Neural cell (in vitro differentiated cells): ENCODE results near the gene SYT7.

ENCODE experiments used
- CTCF ChIP-seq: fragments of 450-650 bp; IDR thresholded peaks from 2 replicates; pipeline ENCODE4 v1.5.1; 2014; ENCODE audit warnings: antibody characterized with exemption, mild to moderate bottlenecking, moderate library complexity; ENCODE audit not compliant: poor library complexity, severe bottlenecking
- EZH2 ChIP-seq: fragments of 200-600, 300-800 bp; shearing (Covaris generic), sonication (generic); IDR thresholded peaks from 2 replicates; pipeline ENCODE4 v1.6.1; 2014; ENCODE audit warnings: antibody characterized with exemption, low read length, borderline replicate concordance, mild to moderate bottlenecking; ENCODE audit not compliant: insufficient read depth, poor library complexity, severe bottlenecking
- POLR2AphosphoS5 ChIP-seq: IDR thresholded peaks from 2 replicates; pipeline ENCODE4 v1.6.1; 2012

GRCh38 chr11:61564936-61565696 is 15.8 kb downstream of the SYT7 start:
- TF ChIP-seq POLR2AphosphoS5 = no peak
- no peak for TF ChIP-seq CTCF
- TF ChIP-seq EZH2 = no peak
